ENCODE results near the gene MEGF9. TPM values are rescaled to one million over a fixed set of nuclear protein-coding genes. Genes with fewer than 3 reads are reported as not detected.

The MEGF9 gene
- total and polyA plus RNA-seq, 2 of the 13 experiments (the other 11 are each of a cell fraction or from before 2014, with no cell fraction given) = 3.1 to 3.3 TPM

DNA sequence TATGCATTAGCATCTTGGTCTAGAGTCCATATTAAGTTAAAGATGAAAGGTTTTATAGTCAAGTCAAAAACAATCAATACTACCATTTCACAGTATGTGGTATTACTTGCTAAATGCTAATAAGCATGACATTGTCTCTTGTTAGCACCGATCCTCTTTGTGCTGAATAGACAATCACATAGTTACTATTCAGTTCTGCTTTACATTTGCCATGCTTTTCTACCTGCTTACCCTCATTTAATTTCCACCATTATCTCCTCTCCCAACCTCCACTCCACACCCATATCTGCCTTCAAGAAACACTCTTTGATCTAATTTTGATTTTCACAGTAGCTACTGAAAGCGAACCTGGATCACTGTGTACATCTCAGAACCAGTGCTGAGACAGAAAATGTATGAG is 16.8 kb downstream of the MEGF9 start:
- in situ Hi-C loops (cut with HindIII; ENCODE audit: extremely low pct_ligation_motif_present, low pct_unique_long_range_greater_than_20kb) = no loop called here
- TF ChIP-seq, protein P1, sequence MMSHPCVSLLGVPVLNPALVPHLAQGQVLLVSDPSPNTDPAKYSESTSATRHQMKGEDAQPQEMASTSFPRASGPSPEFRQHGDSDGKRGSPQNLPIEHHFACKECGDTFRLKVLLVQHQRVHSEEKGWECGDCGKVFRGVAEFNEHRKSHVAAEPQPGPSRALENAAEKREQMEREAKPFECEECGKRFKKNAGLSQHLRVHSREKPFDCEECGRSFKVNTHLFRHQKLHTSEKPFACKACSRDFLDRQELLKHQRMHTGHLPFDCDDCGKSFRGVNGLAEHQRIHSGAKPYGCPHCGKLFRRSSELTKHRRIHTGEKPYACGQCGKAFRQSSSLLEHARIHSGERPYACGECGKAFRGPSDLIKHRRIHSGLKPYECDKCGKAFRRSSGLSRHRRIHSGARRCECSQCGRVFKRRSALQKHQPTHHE (CRISPR knock-in tag; IDR thresholded peaks at IDR 0.05; ENCODE audit: borderline replicate concordance) = no peak
- TF ChIP-seq SAP130 (CRISPR knock-in tag; IDR thresholded peaks at IDR 0.05; ENCODE audit: low read depth) (no peak), MXI1 (IDR thresholded peaks at IDR 0.05; ENCODE audit: borderline replicate concordance, low read depth, low read length) (no peak), ZNF598 (CRISPR knock-in tag; IDR thresholded peaks at IDR 0.05; ENCODE audit: borderline replicate concordance) (no peak), RFXANK (CRISPR knock-in tag; IDR thresholded peaks at IDR 0.05) (no peak)
- H3K79me2 ChIP-seq (ENCODE audit: insufficient read depth, low read length) = no peaks in the 10 kb centered on the region
- H4K20me1 ChIP-seq (ENCODE audit: insufficient read depth, low read length) = no peaks in the 10 kb centered on the region
- DNase-seq (ENCODE audit: low spot score) = no peak
- H3K4me3 ChIP-seq (replicated peaks in 1 of 3; ENCODE audit: insufficient read depth in 1 of 3, low read depth in 2 of 3, low read length in 3 of 3) = no peak overlapping the region
- 95% methylated on average over 2 of the region's 2 CpGs for WGBS (ENCODE audit: low lambda C conversion rate)
- BruUV-seq (replicated peaks) = no TSS peak
- no peak overlapping the region for H3K9ac ChIP-seq (ENCODE audit: insufficient read depth, low read depth, low read length)
- intact Hi-C loops (cut with micrococcal nuclease; ENCODE audit: unreplicated experiment) = no loop called here
- peaks cover 46% of the 10 kb centered on the region for H3K4me1 ChIP-seq (ENCODE audit: insufficient read depth, low read length)
- H3K36me3 ChIP-seq (replicated peaks in 1 of 2; ENCODE audit: control insufficient read depth in 1 of 2, insufficient read depth in 2 of 2, low read length in 2 of 2) = no peaks in the 10 kb centered on the region
- no peaks in the 10 kb centered on the region for H3K27me3 ChIP-seq (ENCODE audit: control insufficient read depth in 1 of 2, insufficient read depth in 2 of 2, low read length in 2 of 2)
- no peaks in the 10 kb centered on the region for H3K9me3 ChIP-seq (ENCODE audit: low read length)
- CTCF ChIA-PET (ENCODE audit: low intra/inter-chr PET ratio, low total read pairs) = no interaction called here
- no peak for FAIRE-seq
- POLR2A ChIA-PET = no interaction called here
- H3K4me2 ChIP-seq (ENCODE audit: low read depth, low read length) = no peak overlapping the region
- H2AFZ ChIP-seq (ENCODE audit: low read length) = no peak overlapping the region
- H3K27ac ChIP-seq (ENCODE audit: extremely low read length, insufficient read depth, low read length) = no peak overlapping the region
- ATAC-seq = no peak

DNA sequence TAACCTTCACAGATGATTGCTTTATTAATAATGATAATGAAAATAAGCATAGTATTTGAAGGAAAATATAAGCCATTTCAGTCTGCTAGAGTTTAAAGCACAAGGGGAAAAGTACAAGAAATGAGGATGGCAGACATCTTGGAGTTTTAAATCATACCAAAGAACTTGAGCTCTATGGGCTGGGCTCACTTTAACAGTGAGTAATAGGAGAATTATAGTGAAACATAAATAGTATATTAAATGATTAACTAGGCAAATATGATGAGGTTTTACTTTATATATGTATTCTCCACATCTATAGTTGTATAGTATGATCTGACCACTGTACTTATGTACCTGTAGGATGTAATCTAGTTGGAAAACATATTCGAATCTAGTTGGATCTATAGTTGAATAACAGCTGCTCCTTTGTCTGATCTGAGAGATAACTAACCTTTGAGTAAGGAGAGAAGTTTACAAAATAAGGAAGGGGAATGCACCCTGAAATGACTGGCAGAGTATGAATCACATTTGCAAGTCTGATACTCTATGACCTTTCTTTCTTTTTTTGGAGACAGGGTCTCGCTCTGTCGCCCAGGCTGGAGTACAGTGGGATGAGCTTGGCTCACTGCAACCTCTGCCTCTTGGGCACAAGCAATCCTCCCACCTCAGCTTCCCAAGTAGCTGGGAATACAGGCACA is 17.6 kb downstream of the MEGF9 start:
- Histone ChIP-seq H3K36me3 (replicated peaks in 1 of 2; ENCODE audit: control insufficient read depth in 1 of 2, insufficient read depth in 2 of 2, low read length in 2 of 2) (no peaks in the 10 kb centered on the region), H3K79me2 (ENCODE audit: insufficient read depth, low read length) (no peaks in the 10 kb centered on the region), H4K20me1 (ENCODE audit: insufficient read depth, low read length) (no peaks in the 10 kb centered on the region), H3K27ac (ENCODE audit: extremely low read length, insufficient read depth, low read length) (no peak overlapping the region), H2AFZ (ENCODE audit: low read length) (no peak overlapping the region), H3K9me3 (ENCODE audit: low read length) (no peaks in the 10 kb centered on the region), H3K4me2 (ENCODE audit: low read depth, low read length) (no peak overlapping the region), H3K27me3 (ENCODE audit: control insufficient read depth in 1 of 2, insufficient read depth in 2 of 2, low read length in 2 of 2) (no peaks in the 10 kb centered on the region), H3K4me3 (replicated peaks in 1 of 3; ENCODE audit: insufficient read depth in 1 of 3, low read depth in 2 of 3, low read length in 3 of 3) (no peak overlapping the region), H3K4me1 (ENCODE audit: insufficient read depth, low read length) (peaks cover 40% of the 10 kb centered on the region), H3K9ac (ENCODE audit: insufficient read depth, low read depth, low read length) (no peak overlapping the region)
- no peak for DNase-seq (ENCODE audit: low spot score)
- no peak for FAIRE-seq
- intact Hi-C loops (cut with micrococcal nuclease; ENCODE audit: unreplicated experiment) = no loop called here
- no TSS peak for BruUV-seq (replicated peaks)
- ChIA-PET CTCF (ENCODE audit: low intra/inter-chr PET ratio, low total read pairs) (no interaction called here), POLR2A (no interaction called here)
- WGBS (ENCODE audit: low lambda C conversion rate) = 88% methylated on average over 3 of the region's 3 CpGs
- in situ Hi-C loops (cut with HindIII; ENCODE audit: extremely low pct_ligation_motif_present, low pct_unique_long_range_greater_than_20kb) = no loop called here
- ATAC-seq = no peak
- no peak for TF ChIP-seq ZNF264 (CRISPR knock-in tag; IDR thresholded peaks at IDR 0.05)
- TF ChIP-seq, protein P2, sequence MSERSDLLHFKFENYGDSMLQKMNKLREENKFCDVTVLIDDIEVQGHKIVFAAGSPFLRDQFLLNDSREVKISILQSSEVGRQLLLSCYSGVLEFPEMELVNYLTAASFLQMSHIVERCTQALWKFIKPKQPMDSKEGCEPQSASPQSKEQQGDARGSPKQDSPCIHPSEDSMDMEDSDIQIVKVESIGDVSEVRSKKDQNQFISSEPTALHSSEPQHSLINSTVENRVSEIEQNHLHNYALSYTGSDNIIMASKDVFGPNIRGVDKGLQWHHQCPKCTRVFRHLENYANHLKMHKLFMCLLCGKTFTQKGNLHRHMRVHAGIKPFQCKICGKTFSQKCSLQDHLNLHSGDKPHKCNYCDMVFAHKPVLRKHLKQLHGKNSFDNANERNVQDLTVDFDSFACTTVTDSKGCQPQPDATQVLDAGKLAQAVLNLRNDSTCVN (CRISPR knock-in tag; IDR thresholded peaks at IDR 0.05; ENCODE audit: borderline replicate concordance) = no peak
- TF ChIP-seq FOXC1 (CRISPR knock-in tag; IDR thresholded peaks at IDR 0.05; ENCODE audit: borderline replicate concordance) = no peak
- TF ChIP-seq, protein P3, sequence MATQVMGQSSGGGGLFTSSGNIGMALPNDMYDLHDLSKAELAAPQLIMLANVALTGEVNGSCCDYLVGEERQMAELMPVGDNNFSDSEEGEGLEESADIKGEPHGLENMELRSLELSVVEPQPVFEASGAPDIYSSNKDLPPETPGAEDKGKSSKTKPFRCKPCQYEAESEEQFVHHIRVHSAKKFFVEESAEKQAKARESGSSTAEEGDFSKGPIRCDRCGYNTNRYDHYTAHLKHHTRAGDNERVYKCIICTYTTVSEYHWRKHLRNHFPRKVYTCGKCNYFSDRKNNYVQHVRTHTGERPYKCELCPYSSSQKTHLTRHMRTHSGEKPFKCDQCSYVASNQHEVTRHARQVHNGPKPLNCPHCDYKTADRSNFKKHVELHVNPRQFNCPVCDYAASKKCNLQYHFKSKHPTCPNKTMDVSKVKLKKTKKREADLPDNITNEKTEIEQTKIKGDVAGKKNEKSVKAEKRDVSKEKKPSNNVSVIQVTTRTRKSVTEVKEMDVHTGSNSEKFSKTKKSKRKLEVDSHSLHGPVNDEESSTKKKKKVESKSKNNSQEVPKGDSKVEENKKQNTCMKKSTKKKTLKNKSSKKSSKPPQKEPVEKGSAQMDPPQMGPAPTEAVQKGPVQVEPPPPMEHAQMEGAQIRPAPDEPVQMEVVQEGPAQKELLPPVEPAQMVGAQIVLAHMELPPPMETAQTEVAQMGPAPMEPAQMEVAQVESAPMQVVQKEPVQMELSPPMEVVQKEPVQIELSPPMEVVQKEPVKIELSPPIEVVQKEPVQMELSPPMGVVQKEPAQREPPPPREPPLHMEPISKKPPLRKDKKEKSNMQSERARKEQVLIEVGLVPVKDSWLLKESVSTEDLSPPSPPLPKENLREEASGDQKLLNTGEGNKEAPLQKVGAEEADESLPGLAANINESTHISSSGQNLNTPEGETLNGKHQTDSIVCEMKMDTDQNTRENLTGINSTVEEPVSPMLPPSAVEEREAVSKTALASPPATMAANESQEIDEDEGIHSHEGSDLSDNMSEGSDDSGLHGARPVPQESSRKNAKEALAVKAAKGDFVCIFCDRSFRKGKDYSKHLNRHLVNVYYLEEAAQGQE (IDR thresholded peaks at IDR 0.05; ENCODE audit: borderline replicate concordance in 1 of 2, low read depth in 1 of 2, low read length in 2 of 2) = no peak
- TF ChIP-seq ZNF431 (CRISPR knock-in tag; IDR thresholded peaks at IDR 0.05; ENCODE audit: borderline replicate concordance, low read depth) = no peak
- no peak for TF ChIP-seq ZNF674 (CRISPR knock-in tag; IDR thresholded peaks at IDR 0.05; ENCODE audit: low read depth)
- no peak for TF ChIP-seq HHEX (CRISPR knock-in tag; IDR thresholded peaks at IDR 0.05)
- TF ChIP-seq SAP130 (CRISPR knock-in tag; IDR thresholded peaks at IDR 0.05; ENCODE audit: low read depth) = no peak
- TF ChIP-seq ZSCAN30 (CRISPR knock-in tag; IDR thresholded peaks at IDR 0.05) = no peak
